CD4-positive, alpha-beta T cell treated with Interleukin-17A for 1 hour (primary cell): ENCODE measurements around the gene TMEM201.

ENCODE experiments used
- DNase-seq: peaks from one replicate; pipeline ENCODE4 v3.0.0-alpha.2; 2020

The TMEM201 gene

GRCh38 chr1:9600861-9601834 is 12.4 kb downstream of the TMEM201 start:
- DNase-seq, result no peak

GRCh38 chr1:9601942-9602793 is 13.5 kb downstream of the TMEM201 start:
- DNase-seq, result no peak

- DNase-seq, result no peak
Observed at GRCh38 chr1:9602794-9603167, 14.1 kb downstream of the TMEM201 start.

GRCh38 chr1:9603307-9603706 is 14.6 kb downstream of the TMEM201 start:
- no peak for DNase-seq

- no peak for DNase-seq
Observed at GRCh38 chr1:9603766-9604753, 15.3 kb downstream of the TMEM201 start.

- no peak for DNase-seq
Observed at GRCh38 chr1:9604836-9605235, 16.1 kb downstream of the TMEM201 start.

- no peak for DNase-seq
Observed at GRCh38 chr1:9605946-9606455, 17.3 kb downstream of the TMEM201 start.

- DNase-seq, result no peak
Observed at GRCh38 chr1:9606458-9606857, 17.7 kb downstream of the TMEM201 start.

- DNase-seq, result no peak
Observed at GRCh38 chr1:9606948-9607347, 18.2 kb downstream of the TMEM201 start.

GRCh38 chr1:9607352-9607751 is 18.6 kb downstream of the TMEM201 start:
- DNase-seq, result no peak

- no peak for DNase-seq
Observed at GRCh38 chr1:9609998-9610397, 21.3 kb downstream of the TMEM201 start.

GRCh38 chr1:9610548-9610947 is 21.8 kb downstream of the TMEM201 start:
- no peak for DNase-seq

- no peak for DNase-seq
Observed at GRCh38 chr1:9611716-9612115, 23.0 kb downstream of the TMEM201 start.

GRCh38 chr1:9612162-9612845 is 23.6 kb downstream of the TMEM201 start:
- DNase-seq, result no peak

GRCh38 chr1:9612871-9613624 is 24.3 kb downstream of the TMEM201 start:
- DNase-seq, result no peak

- no peak for DNase-seq
Observed at GRCh38 chr1:9613625-9614299, 25.1 kb downstream of the TMEM201 start.

- peak; percentile 58 for DNase-seq
Observed at GRCh38 chr1:9615316-9616063, 26.8 kb downstream of the TMEM201 start.

GRCh38 chr1:9618909-9619679 is 30.4 kb downstream of the TMEM201 start:
- DNase-seq, result no peak

- DNase-seq, result no peak
Observed at GRCh38 chr1:9621032-9621431, 32.3 kb downstream of the TMEM201 start.
